Endothelial cell of hepatic sinusoid (primary cell): ENCODE results near the gene CAMTA1.

Experiments used
- in situ Hi-C: cut with HindIII; loops from 2 replicates; pipeline ENCODE4 v1.10.0; 2017; ENCODE audit warnings: low sequenced_read_pairs

Gene CAMTA1

GRCh38 chr1:7233646-7234470 is 448.6 kb downstream of the CAMTA1 start:
- in situ Hi-C loops = loop anchor here (5.0 kb wide), 1 partner anchor 517 kb away; no protein-coding TSS in a partner anchor

GRCh38 chr1:7234471-7234755 is 449.2 kb downstream of the CAMTA1 start:
- in situ Hi-C loops = loop anchor here (5.0 kb wide), 1 partner anchor 517 kb away; no protein-coding TSS in a partner anchor

GRCh38 chr1:7235871-7236517 is 450.7 kb downstream of the CAMTA1 start:
- in situ Hi-C loops = no loop called here

- in situ Hi-C loops = no loop called here
Observed at GRCh38 chr1:7236844-7237515, 451.7 kb downstream of the CAMTA1 start.

GRCh38 chr1:7247158-7247557 is 461.9 kb downstream of the CAMTA1 start:
- in situ Hi-C loops = no loop called here

GRCh38 chr1:7247791-7248548 is 462.7 kb downstream of the CAMTA1 start:
- in situ Hi-C loops = no loop called here

- in situ Hi-C loops = no loop called here
Observed at GRCh38 chr1:7248549-7249199, 463.4 kb downstream of the CAMTA1 start.

- in situ Hi-C loops = no loop called here
Observed at GRCh38 chr1:7249516-7249915, 464.3 kb downstream of the CAMTA1 start.

- in situ Hi-C loops = no loop called here
Observed at GRCh38 chr1:7250176-7250575, 464.9 kb downstream of the CAMTA1 start.

- in situ Hi-C loops = no loop called here
Observed at GRCh38 chr1:7250597-7251453, 465.6 kb downstream of the CAMTA1 start.

- in situ Hi-C loops = no loop called here
Observed at GRCh38 chr1:7251454-7251800, 466.2 kb downstream of the CAMTA1 start.

- in situ Hi-C loops = no loop called here
Observed at GRCh38 chr1:7252411-7253117, 467.3 kb downstream of the CAMTA1 start.

GRCh38 chr1:7253118-7253480 is 467.8 kb downstream of the CAMTA1 start:
- in situ Hi-C loops = no loop called here

GRCh38 chr1:7253988-7254587 is 468.8 kb downstream of the CAMTA1 start:
- in situ Hi-C loops = no loop called here

- in situ Hi-C loops = no loop called here
Observed at GRCh38 chr1:7255303-7256058, 470.2 kb downstream of the CAMTA1 start.

- in situ Hi-C loops = no loop called here
Observed at GRCh38 chr1:7256526-7256925, 471.3 kb downstream of the CAMTA1 start.

- in situ Hi-C loops = no loop called here
Observed at GRCh38 chr1:7257225-7257624, 472.0 kb downstream of the CAMTA1 start.

- in situ Hi-C loops = no loop called here
Observed at GRCh38 chr1:7258589-7259135, 473.4 kb downstream of the CAMTA1 start.
